HFF-Myc (cell line): ENCODE measurements around the gene SLC17A1.
"Not testable (repeated sequence)": the region's sequence is repeated elsewhere in the genome, so short reads cannot be mapped to it uniquely, and the experiment has no call there.

Source experiments
- DNase-seq: peaks from one replicate; pipeline ENCODE4 v3.0.0-alpha.2; 2011; ENCODE audit warnings: low read depth; ENCODE audit errors: extremely low read depth
- H3K4me3 ChIP-seq: replicated peaks from 2 replicates; pipeline ENCODE4 v1.5.1; 2011; ENCODE audit warnings: low read depth, mild to moderate bottlenecking, control low read depth, low read length
- CTCF ChIP-seq: IDR thresholded peaks from 2 replicates; pipeline ENCODE4 v1.5.1; 2012; ENCODE audit warnings: mild to moderate bottlenecking, low read depth, low read length, control low read depth; ENCODE audit errors: missing control alignments

Gene SLC17A1

GRCh38 chr6:25754535-25754934, 77.3 kb downstream of the SLC17A1 start, which contains the start of gene SLC17A4:
TSS of gene SLC17A4 (plus strand) at chr6:25754742. CDS start at chr6:25761963, 7,221 bp downstream.
- no peak within 1 kb of the TSS for H3K4me3 ChIP-seq
- no peak for DNase-seq
- TF ChIP-seq CTCF, result no peak

- TF ChIP-seq CTCF, result no peak
- no peak overlapping the region for H3K4me3 ChIP-seq
These were observed 78.8 kb downstream of the SLC17A1 start for GRCh38 chr6:25753079-25753478.

GRCh38 chr6:25750906-25751305, 80.9 kb downstream of the SLC17A1 start:
- no peak for DNase-seq
- TF ChIP-seq CTCF, result no peak
- no peak overlapping the region for H3K4me3 ChIP-seq

More at GRCh38 chr6:25753079-25753478, 78.8 kb downstream of the SLC17A1 start:
- no peak for DNase-seq

GRCh38 chr6:25749837-25750236, 82.0 kb downstream of the SLC17A1 start:
- no peak for DNase-seq
- no peak for TF ChIP-seq CTCF

GRCh38 chr6:25748601-25749517, 83.0 kb downstream of the SLC17A1 start:
- H3K4me3 ChIP-seq, DNase-seq: not testable (repeated sequence)

More at GRCh38 chr6:25749837-25750236, 82.0 kb downstream of the SLC17A1 start:
- H3K4me3 ChIP-seq, result no peak overlapping the region

GRCh38 chr6:25748049-25748448, 83.8 kb downstream of the SLC17A1 start:
- no peak for DNase-seq
- no peak overlapping the region for H3K4me3 ChIP-seq
- TF ChIP-seq CTCF, result no peak

- no peak for TF ChIP-seq CTCF
- DNase-seq, result no peak
- H3K4me3 ChIP-seq, result no peak overlapping the region
These were observed 84.4 kb downstream of the SLC17A1 start for GRCh38 chr6:25747477-25747876.
